GM12864 (cell line): ENCODE data around the gene GET3.

Experiments
- DNase-seq: peaks from one replicate; pipeline ENCODE4 v3.0.0-alpha.2; 2011; ENCODE audit warnings: low read depth
- H3K4me3 ChIP-seq: 2 replicates; pipeline ENCODE4 v1.5.1; 2011; ENCODE audit warnings: mild to moderate bottlenecking, low read depth, low read length, control low read depth
- CTCF ChIP-seq: IDR thresholded peaks from 2 replicates; pipeline ENCODE4 v1.5.1; 2011; ENCODE audit warnings: low read depth, mild to moderate bottlenecking, moderate library complexity, low read length, control low read depth, inconsistent platforms; ENCODE audit errors: missing control alignments

Gene GET3

GRCh38 chr19:12782424-12783290 lies 45.4 kb downstream of the GET3 start:
- H3K4me3 ChIP-seq = peak overlapping the region; percentile 54
- DNase-seq = no peak

GRCh38 chr19:12783291-12783848 lies 46.1 kb downstream of the GET3 start:
- H3K4me3 ChIP-seq = no peak overlapping the region; the same call in none of the 2 replicates
- no peak for DNase-seq
- TF ChIP-seq CTCF = no peak

More at GRCh38 chr19:12782424-12783290, 45.4 kb downstream of the GET3 start:
- peak; percentile 13 for TF ChIP-seq CTCF

GRCh38 chr19:12783849-12784393 lies 46.6 kb downstream of the GET3 start:
- no peak overlapping the region for H3K4me3 ChIP-seq
- no peak for DNase-seq
- no peak for TF ChIP-seq CTCF

- no peak for TF ChIP-seq CTCF
- DNase-seq = no peak
- no peak overlapping the region for H3K4me3 ChIP-seq
Observed at GRCh38 chr19:12784394-12784870, 47.1 kb downstream of the GET3 start.

GRCh38 chr19:12784871-12785430 lies 47.7 kb downstream of the GET3 start:
- no peak for TF ChIP-seq CTCF
- H3K4me3 ChIP-seq = no peak overlapping the region
- DNase-seq = no peak

- no peak for DNase-seq
- no peak for TF ChIP-seq CTCF
- no peak overlapping the region for H3K4me3 ChIP-seq
Observed at GRCh38 chr19:12785431-12786031, 48.2 kb downstream of the GET3 start.
